ENCODE results near the gene HENMT1. TPM values are rescaled to one million over a fixed set of nuclear protein-coding genes. Genes with fewer than 3 reads are reported as not detected.

The HENMT1 gene
- total RNA-seq, 6 experiments from 2014 or later, result 0.18 to 1.2 (median 0.70) TPM

GRCh38 chr1:108617008-108617723 lies 43.7 kb downstream of the HENMT1 start:
- TF ChIP-seq POLR2A (IDR thresholded peaks at IDR 0.05) (no peak), CTCF (IDR thresholded peaks at IDR 0.05) (no peak)
- intact Hi-C loops (cut with DNase I), result no loop called here
- H3K27me3 ChIP-seq, result no peaks in the 10 kb centered on the region
- no peak overlapping the region for H3K4me3 ChIP-seq
- DNase-seq, result no peak
- peaks cover 0 to 9% (median 1%) of the 10 kb centered on the region in 4 donors for H3K36me3 ChIP-seq
- H3K9me3 ChIP-seq, result no peaks in the 10 kb centered on the region
- 79% methylated on average over 8 of the region's 8 CpGs for WGBS (ENCODE audit: insufficient coverage, low coverage, low lambda C conversion rate, missing lambda C conversion rate)
- ATAC-seq, result peak in 1 of 4 donors; percentile 20
- no peak overlapping the region for H3K27ac ChIP-seq
- H3K4me1 ChIP-seq, result no peaks in the 10 kb centered on the region

GRCh38 chr1:108615544-108615943 lies 45.3 kb downstream of the HENMT1 start:
- H3K27ac ChIP-seq, result no peak overlapping the region
- DNase-seq (no peak), ATAC-seq (no peak)
- no peak for TF ChIP-seq POLR2A (IDR thresholded peaks at IDR 0.05)
- intact Hi-C loops (cut with DNase I), result no loop called here
- H3K27me3 ChIP-seq, result no peaks in the 10 kb centered on the region
- no peaks in the 10 kb centered on the region for H3K9me3 ChIP-seq
- peaks cover 0 to 10% (median 1%) of the 10 kb centered on the region in 4 donors for H3K36me3 ChIP-seq
- WGBS (ENCODE audit: insufficient coverage, low coverage, low lambda C conversion rate, missing lambda C conversion rate), result 48% methylated on average over 2 of the region's 2 CpGs
- no peaks in the 10 kb centered on the region for H3K4me1 ChIP-seq
- H3K4me3 ChIP-seq, result no peak overlapping the region

- no peak for TF ChIP-seq CTCF (IDR thresholded peaks at IDR 0.05)
- no peak for TF ChIP-seq POLR2A (IDR thresholded peaks at IDR 0.05)
- ATAC-seq (no peak), DNase-seq (no peak)
- Histone ChIP-seq H3K4me3 (no peak overlapping the region), H3K27me3 (no peaks in the 10 kb centered on the region), H3K4me1 (no peaks in the 10 kb centered on the region), H3K9me3 (no peaks in the 10 kb centered on the region), H3K36me3 (peaks cover 0 to 10% (median 1%) of the 10 kb centered on the region in 4 donors), H3K27ac (no peak overlapping the region)
- 87% methylated on average over 5 of the region's 5 CpGs for WGBS (ENCODE audit: insufficient coverage, low coverage, low lambda C conversion rate, missing lambda C conversion rate)
- intact Hi-C loops (cut with DNase I), result no loop called here
Observed at GRCh38 chr1:108612496-108612895, 48.4 kb downstream of the HENMT1 start.

GRCh38 chr1:108611984-108612383 lies 48.9 kb downstream of the HENMT1 start:
- H3K9me3 ChIP-seq, result no peaks in the 10 kb centered on the region
- H3K4me1 ChIP-seq, result no peaks in the 10 kb centered on the region
- H3K27me3 ChIP-seq, result no peaks in the 10 kb centered on the region
- TF ChIP-seq CTCF (IDR thresholded peaks at IDR 0.05) (no peak), POLR2A (IDR thresholded peaks at IDR 0.05) (no peak)
- WGBS (ENCODE audit: insufficient coverage, low coverage, low lambda C conversion rate, missing lambda C conversion rate), result 82% methylated on average over 4 of the region's 4 CpGs
- H3K36me3 ChIP-seq, result peaks cover 0 to 10% (median 1%) of the 10 kb centered on the region in 4 donors
- H3K4me3 ChIP-seq, result no peak overlapping the region
- ATAC-seq, result no peak
- no peak for DNase-seq
- H3K27ac ChIP-seq, result no peak overlapping the region
- intact Hi-C loops (cut with DNase I), result no loop called here

GRCh38 chr1:108610073-108610472 lies 50.8 kb downstream of the HENMT1 start:
- ATAC-seq (no peak), DNase-seq (no peak)
- H3K27me3 ChIP-seq, result no peaks in the 10 kb centered on the region
- intact Hi-C loops (cut with DNase I), result no loop called here
- 36% methylated on average over 2 of the region's 2 CpGs for WGBS (ENCODE audit: insufficient coverage, low coverage, low lambda C conversion rate, missing lambda C conversion rate)
- H3K9me3 ChIP-seq, result no peaks in the 10 kb centered on the region
- H3K27ac ChIP-seq, result no peak overlapping the region
- H3K36me3 ChIP-seq, result peaks cover 0 to 10% (median 1%) of the 10 kb centered on the region in 4 donors
- TF ChIP-seq POLR2A (IDR thresholded peaks at IDR 0.05) (no peak), CTCF (IDR thresholded peaks at IDR 0.05) (no peak)
- H3K4me3 ChIP-seq, result no peak overlapping the region
- H3K4me1 ChIP-seq, result no peaks in the 10 kb centered on the region
